Measurements from ENCODE around the gene ERCC6.
A peak's percentile ranks its signal among the peaks of the same experiment; 100 is the strongest.

ERCC6 gene

GRCh38 chr10:49538381-49539319, at the start of gene ERCC6:
ERCC6 (minus strand) TSS chr10:49539121.
- no peaks in the 10 kb centered on the region for H3F3A ChIP-seq (ENCODE audit: insufficient read depth)
- H2AFZ ChIP-seq (ENCODE audit: low read depth, low read length, severe bottlenecking): peak within 1 kb of the TSS; percentile 86
- H3K4me3 ChIP-seq (ENCODE audit: insufficient read depth, low read length, poor library complexity, severe bottlenecking): peak within 1 kb of the TSS; percentile 58
- H3K36me3 ChIP-seq (ENCODE audit: low read length): no peaks in the 10 kb centered on the region
- TF ChIP-seq CTCF (IDR thresholded peaks at IDR 0.05; ENCODE audit: insufficient read depth, low read length, poor library complexity, severe bottlenecking): no peak
- TF ChIP-seq EZH2phosphoT487 (conservative IDR thresholded peaks at IDR 0.05; ENCODE audit: low read length): no peak
- H3K79me2 ChIP-seq (ENCODE audit: insufficient read depth, low read length): peaks cover 30% of the 10 kb centered on the region
- no peaks in the 10 kb centered on the region for H3K9me3 ChIP-seq (ENCODE audit: insufficient read depth, low read length)
- H3K27me3 ChIP-seq (ENCODE audit: low read length): no peaks in the 10 kb centered on the region
- H3K9me2 ChIP-seq (replicated peaks; ENCODE audit: insufficient read depth, low read length): no peaks in the 10 kb centered on the region
- H3K27ac ChIP-seq (ENCODE audit: low read depth, low read length): peak within 1 kb of the TSS; percentile 54
- H4K20me1 ChIP-seq (ENCODE audit: low read depth, low read length): no peaks in the 10 kb centered on the region
- H3K4me2 ChIP-seq (ENCODE audit: low read depth, low read length, poor library complexity, severe bottlenecking): peak within 1 kb of the TSS; percentile 95
- peak within 1 kb of the TSS; percentile 71 for H3K9ac ChIP-seq (ENCODE audit: low read length)

- no peaks in the 10 kb centered on the region for H3K9me2 ChIP-seq (replicated peaks; ENCODE audit: insufficient read depth, low read length)
- no peak overlapping the region for H2AFZ ChIP-seq (ENCODE audit: low read depth, low read length, severe bottlenecking)
- H3F3A ChIP-seq (ENCODE audit: insufficient read depth): no peaks in the 10 kb centered on the region
- no peak overlapping the region for H3K27ac ChIP-seq (ENCODE audit: low read depth, low read length)
- H3K9ac ChIP-seq (ENCODE audit: low read length): no peak overlapping the region
- no peaks in the 10 kb centered on the region for H3K36me3 ChIP-seq (ENCODE audit: low read length)
- H3K79me2 ChIP-seq (ENCODE audit: insufficient read depth, low read length): no peaks in the 10 kb centered on the region
- no peaks in the 10 kb centered on the region for H3K27me3 ChIP-seq (ENCODE audit: low read length)
- no peaks in the 10 kb centered on the region for H3K9me3 ChIP-seq (ENCODE audit: insufficient read depth, low read length)
- H3K4me3 ChIP-seq (ENCODE audit: insufficient read depth, low read length, poor library complexity, severe bottlenecking): no peak overlapping the region
- no peak overlapping the region for H3K4me2 ChIP-seq (ENCODE audit: low read depth, low read length, poor library complexity, severe bottlenecking)
- H4K20me1 ChIP-seq (ENCODE audit: low read depth, low read length): no peaks in the 10 kb centered on the region
- no peak for TF ChIP-seq EZH2phosphoT487 (conservative IDR thresholded peaks at IDR 0.05; ENCODE audit: low read length)
- no peak for TF ChIP-seq CTCF (IDR thresholded peaks at IDR 0.05; ENCODE audit: insufficient read depth, low read length, poor library complexity, severe bottlenecking)
Observed at GRCh38 chr10:49587981-49588380, 49.1 kb upstream of the ERCC6 start.

GRCh38 chr10:49585387-49585786, 46.5 kb upstream of the ERCC6 start:
- H3K4me2 ChIP-seq (ENCODE audit: low read depth, low read length, poor library complexity, severe bottlenecking): no peak overlapping the region
- H3K36me3 ChIP-seq (ENCODE audit: low read length): no peaks in the 10 kb centered on the region
- H4K20me1 ChIP-seq (ENCODE audit: low read depth, low read length): no peaks in the 10 kb centered on the region
- no peak overlapping the region for H3K27ac ChIP-seq (ENCODE audit: low read depth, low read length)
- no peaks in the 10 kb centered on the region for H3K9me3 ChIP-seq (ENCODE audit: insufficient read depth, low read length)
- no peak for TF ChIP-seq EZH2phosphoT487 (conservative IDR thresholded peaks at IDR 0.05; ENCODE audit: low read length)
- TF ChIP-seq CTCF (IDR thresholded peaks at IDR 0.05; ENCODE audit: insufficient read depth, low read length, poor library complexity, severe bottlenecking): no peak
- no peak overlapping the region for H2AFZ ChIP-seq (ENCODE audit: low read depth, low read length, severe bottlenecking)
- H3K9me2 ChIP-seq (replicated peaks; ENCODE audit: insufficient read depth, low read length): no peaks in the 10 kb centered on the region
- no peak overlapping the region for H3K4me3 ChIP-seq (ENCODE audit: insufficient read depth, low read length, poor library complexity, severe bottlenecking)
- no peak overlapping the region for H3K9ac ChIP-seq (ENCODE audit: low read length)
- no peaks in the 10 kb centered on the region for H3F3A ChIP-seq (ENCODE audit: insufficient read depth)
- H3K79me2 ChIP-seq (ENCODE audit: insufficient read depth, low read length): no peaks in the 10 kb centered on the region
- no peaks in the 10 kb centered on the region for H3K27me3 ChIP-seq (ENCODE audit: low read length)
